Activated naive CD4-positive, alpha-beta T cell treated with anti-CD3 and anti-CD28 coated beads, Interleukin-2, amount 10 ng/mL, durations not matched to agents 7 days and 5 days (primary cell): ENCODE measurements around the gene PPP2R1A.
A peak's percentile ranks its signal among the peaks of the same experiment; 100 is the strongest.

Experiments
- CTCF ChIA-PET: fragments of 350-600 bp; sonication (Branson Sonifier 250); formaldehyde crosslinking; loops from one replicate; lab custom pipeline; 2021; ENCODE audit warnings: antibody characterized with exemption; lab: Charles Lee
- DNase-seq: peaks from one replicate; pipeline ENCODE4 v3.0.0-alpha.2; 2020
- H3K27ac Mint-ChIP-seq: one replicate; pipeline ENCODE4 v1.8.0; 2021; ENCODE audit warnings: mild to moderate bottlenecking, moderate library complexity, mixed read lengths
- H3K27me3 Mint-ChIP-seq: one replicate; pipeline ENCODE4 v1.8.0; 2021; ENCODE audit warnings: mild to moderate bottlenecking, mixed read lengths
- H3K36me3 Mint-ChIP-seq: one replicate; pipeline ENCODE4 v1.8.0; 2021; ENCODE audit warnings: mixed read lengths
- H3K4me1 Mint-ChIP-seq: one replicate; pipeline ENCODE4 v1.8.0; 2021; ENCODE audit warnings: mixed read lengths
- H3K4me3 Mint-ChIP-seq: one replicate; pipeline ENCODE4 v1.8.0; 2021; ENCODE audit warnings: mild to moderate bottlenecking, moderate library complexity, mixed read lengths
- H3K9me3 Mint-ChIP-seq: one replicate; pipeline ENCODE4 v1.8.0; 2021; ENCODE audit warnings: mixed read lengths

The PPP2R1A gene

GRCh38 chr19:52189735-52190486 lies at the start of gene PPP2R1A:
TSS of gene PPP2R1A (plus strand) at chr19:52190052. CDS start at chr19:52190097, 45 bp downstream.
- CTCF ChIA-PET: interaction anchor here (0.7 to 1.3 kb wide), 5 partner anchors 9 to 52 kb away, joined by 3 read pairs; partner anchors contain the start of genes ZNF616 and ZNF836
- Mint-ChIP-seq H3K27me3 (no peaks in the 10 kb centered on the region), H3K9me3 (peaks cover 4% of the 10 kb centered on the region), H3K4me1 (peaks cover 37% of the 10 kb centered on the region), H3K4me3 (peak within 1 kb of the TSS; percentile 92), H3K36me3 (peaks cover 29% of the 10 kb centered on the region), H3K27ac (peak within 1 kb of the TSS; percentile 98)
- peak; percentile 98 for DNase-seq

- CTCF ChIA-PET: no interaction called here
- Mint-ChIP-seq H3K9me3 (peaks cover 41% of the 10 kb centered on the region), H3K4me1 (peaks cover 29% of the 10 kb centered on the region), H3K4me3 (no peak overlapping the region), H3K27me3 (no peaks in the 10 kb centered on the region), H3K36me3 (peaks cover 41% of the 10 kb centered on the region), H3K27ac (no peak overlapping the region)
- DNase-seq: no peak
These were observed 48.6 kb upstream of the PPP2R1A start for GRCh38 chr19:52141203-52141602.

DNA sequence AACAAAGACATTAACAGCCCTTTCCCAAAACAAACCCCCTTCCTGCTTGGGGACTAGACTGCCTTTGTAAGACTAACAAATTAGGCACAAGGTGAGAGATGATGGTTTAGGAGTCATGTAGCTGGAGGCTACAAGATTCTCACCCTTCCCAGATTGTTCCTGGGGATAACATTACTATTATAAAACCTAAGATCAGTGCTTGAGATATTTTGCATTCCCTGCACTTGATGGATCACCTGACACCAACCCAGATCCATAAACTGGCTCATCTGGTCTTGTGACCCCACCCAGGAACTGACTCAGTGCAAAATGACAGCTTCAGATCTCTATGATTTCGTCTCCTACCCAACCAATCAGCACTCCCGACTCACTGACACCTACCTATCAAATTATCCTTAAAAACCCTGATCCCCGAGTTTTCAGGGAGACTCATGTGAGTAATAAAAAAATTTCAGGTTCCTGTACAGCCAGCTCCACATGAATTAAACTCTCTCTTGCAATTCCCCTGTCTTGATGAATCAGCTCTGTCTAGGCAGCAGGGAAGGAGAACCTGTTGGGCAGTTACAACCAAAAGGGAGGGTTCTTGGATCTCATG lies 47.8 kb upstream of the PPP2R1A start:
- Mint-ChIP-seq H3K4me3 (no peak overlapping the region), H3K27me3 (no peaks in the 10 kb centered on the region)
- CTCF ChIA-PET: no interaction called here

GRCh38 chr19:52148256-52148655 lies 41.6 kb upstream of the PPP2R1A start:
- no peaks in the 10 kb centered on the region for H3K4me1 Mint-ChIP-seq
- no peaks in the 10 kb centered on the region for H3K27me3 Mint-ChIP-seq
- CTCF ChIA-PET: interaction anchor here (0.7 kb wide), 1 partner anchor 10 kb away, joined by 3 read pairs; no protein-coding TSS in a partner anchor
- no peak for DNase-seq
- H3K36me3 Mint-ChIP-seq: peaks cover 11% of the 10 kb centered on the region
- H3K4me3 Mint-ChIP-seq: no peak overlapping the region
- peaks cover 54% of the 10 kb centered on the region for H3K9me3 Mint-ChIP-seq
- H3K27ac Mint-ChIP-seq: no peak overlapping the region

More for the DNA sequence above, 47.8 kb upstream of the PPP2R1A start:
- Mint-ChIP-seq H3K36me3 (peaks cover 35% of the 10 kb centered on the region), H3K9me3 (peaks cover 42% of the 10 kb centered on the region), H3K27ac (no peak overlapping the region), H3K4me1 (peaks cover 29% of the 10 kb centered on the region)
- no peak for DNase-seq

DNA sequence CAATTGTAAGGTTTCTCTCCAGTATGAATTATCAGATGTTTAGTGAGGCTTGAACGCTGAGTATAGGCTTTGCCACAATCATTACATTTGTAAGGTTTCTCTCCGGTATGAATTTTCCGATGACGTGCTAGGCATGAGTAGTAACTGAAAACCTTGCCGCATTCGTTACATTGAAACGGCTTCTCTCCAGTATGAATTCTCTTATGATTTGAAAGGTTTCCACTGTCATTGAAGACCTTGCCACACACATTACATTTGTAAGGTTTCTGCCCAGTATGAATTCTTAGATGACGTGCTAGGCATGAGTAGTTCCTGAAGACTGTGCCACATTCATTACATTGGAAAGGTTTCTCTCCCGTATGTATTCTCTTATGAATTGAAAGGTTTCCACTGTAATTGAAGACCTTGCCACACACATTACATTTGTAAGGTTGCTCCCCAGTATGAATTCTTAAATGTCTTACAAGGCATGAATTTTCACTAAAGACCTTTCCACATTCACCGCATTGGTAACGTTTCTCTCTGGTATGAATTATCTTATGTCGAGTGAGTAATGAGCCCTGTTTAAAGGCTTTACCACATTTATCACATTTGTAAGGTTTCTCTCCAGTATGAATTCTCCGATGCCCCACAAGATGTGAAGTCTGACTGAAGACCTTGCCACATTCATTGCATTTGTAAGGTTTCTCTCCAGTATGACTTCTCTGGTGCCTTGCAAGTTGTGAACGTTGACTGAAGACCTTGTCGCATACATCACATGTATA lies 34.1 kb upstream of the PPP2R1A start:
- no peak for DNase-seq
- H3K4me1 Mint-ChIP-seq: no peaks in the 10 kb centered on the region
- H3K9me3 Mint-ChIP-seq: peaks cover 71% of the 10 kb centered on the region
- peaks cover 66% of the 10 kb centered on the region for H3K36me3 Mint-ChIP-seq
- H3K4me3 Mint-ChIP-seq: no peak overlapping the region
- H3K27ac Mint-ChIP-seq: no peak overlapping the region
- H3K27me3 Mint-ChIP-seq: no peaks in the 10 kb centered on the region
- CTCF ChIA-PET: no interaction called here

DNA sequence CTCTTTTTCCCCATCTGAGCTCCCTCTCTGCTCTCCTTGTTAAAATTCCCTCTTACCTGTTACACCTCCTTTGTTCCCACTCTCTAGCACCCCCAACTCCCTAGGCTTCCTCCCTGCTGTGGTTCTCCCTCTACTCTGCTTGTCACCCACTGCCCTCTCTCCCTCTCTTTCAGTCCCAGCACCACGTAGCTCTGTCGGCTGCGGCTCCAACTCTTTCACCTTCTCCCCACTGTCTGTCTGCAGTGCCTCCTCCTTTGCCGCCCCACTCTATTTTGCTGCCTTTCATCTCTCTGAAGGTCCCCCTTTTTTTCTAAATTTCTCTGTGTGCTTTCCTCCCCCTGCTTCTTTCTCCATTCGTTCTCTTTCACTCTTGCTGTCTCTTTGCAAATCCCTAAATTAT lies 19.5 kb upstream of the PPP2R1A start:
- peak; percentile 40 for DNase-seq
- H3K27me3 Mint-ChIP-seq: no peaks in the 10 kb centered on the region
- peak overlapping the region; percentile 81 for H3K4me3 Mint-ChIP-seq
- CTCF ChIA-PET: no interaction called here
- H3K4me1 Mint-ChIP-seq: peaks cover 36% of the 10 kb centered on the region
- H3K9me3 Mint-ChIP-seq: peaks cover 32% of the 10 kb centered on the region
- H3K27ac Mint-ChIP-seq: peak overlapping the region; percentile 92
- H3K36me3 Mint-ChIP-seq: peaks cover 50% of the 10 kb centered on the region

DNA sequence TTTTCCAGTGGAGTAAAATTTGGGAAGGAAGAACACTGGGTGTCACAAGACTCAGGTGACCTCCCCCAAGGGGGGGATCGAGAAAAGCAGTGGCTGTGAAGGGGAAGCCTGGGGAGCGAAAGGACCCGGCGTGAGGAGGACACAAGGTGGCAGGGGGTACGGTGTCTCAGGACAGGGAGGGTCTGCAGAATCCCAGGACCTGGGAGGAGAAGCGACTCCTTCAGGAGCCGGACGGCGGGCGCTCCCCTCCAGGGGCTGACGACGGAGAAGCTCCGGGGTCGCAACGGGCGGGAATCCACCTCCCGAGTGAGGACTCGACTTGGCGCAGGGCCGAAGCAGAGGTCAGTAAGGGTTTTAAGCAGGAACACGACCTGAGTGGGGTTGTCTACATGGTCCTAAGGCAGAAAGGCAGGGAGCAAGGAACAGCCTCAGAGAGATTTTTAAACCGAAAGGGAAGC lies 19.0 kb upstream of the PPP2R1A start:
- CTCF ChIA-PET: no interaction called here
- peak; percentile 24 for DNase-seq
- Mint-ChIP-seq H3K4me1 (peaks cover 36% of the 10 kb centered on the region), H3K27ac (peak overlapping the region; percentile 92), H3K27me3 (no peaks in the 10 kb centered on the region), H3K4me3 (peak overlapping the region; percentile 81), H3K9me3 (peaks cover 28% of the 10 kb centered on the region), H3K36me3 (peaks cover 45% of the 10 kb centered on the region)

- peaks cover 32% of the 10 kb centered on the region for H3K9me3 Mint-ChIP-seq
- H3K27ac Mint-ChIP-seq: peak within 1 kb of the TSS; percentile 92
- peaks cover 43% of the 10 kb centered on the region for H3K36me3 Mint-ChIP-seq
- H3K4me3 Mint-ChIP-seq: peak within 1 kb of the TSS; percentile 81
- CTCF ChIA-PET: interaction anchor here (0.7 kb wide), 1 partner anchor 18 kb away, joined by 3 read pairs; the partner anchor contains the start of gene PPP2R1A
- peak; percentile 96 for DNase-seq
- H3K4me1 Mint-ChIP-seq: peaks cover 36% of the 10 kb centered on the region
- H3K27me3 Mint-ChIP-seq: no peaks in the 10 kb centered on the region
These were observed 18.3 kb upstream of the PPP2R1A start, which contains the start of gene ZNF836 for GRCh38 chr19:52171321-52172169. TSS of gene ZNF836 (minus strand) at chr19:52171621. CDS start at chr19:52168072, 3,549 bp downstream.

GRCh38 chr19:52172347-52172746 lies 17.5 kb upstream of the PPP2R1A start:
- Mint-ChIP-seq H3K27ac (peak overlapping the region; percentile 92), H3K9me3 (peaks cover 37% of the 10 kb centered on the region), H3K27me3 (no peaks in the 10 kb centered on the region), H3K36me3 (peaks cover 37% of the 10 kb centered on the region), H3K4me1 (peaks cover 36% of the 10 kb centered on the region), H3K4me3 (peak overlapping the region; percentile 81)
- CTCF ChIA-PET: interaction anchor here (0.8 kb wide), 1 partner anchor 17 kb away, joined by 3 read pairs; no protein-coding TSS in a partner anchor
- DNase-seq: no peak

DNA sequence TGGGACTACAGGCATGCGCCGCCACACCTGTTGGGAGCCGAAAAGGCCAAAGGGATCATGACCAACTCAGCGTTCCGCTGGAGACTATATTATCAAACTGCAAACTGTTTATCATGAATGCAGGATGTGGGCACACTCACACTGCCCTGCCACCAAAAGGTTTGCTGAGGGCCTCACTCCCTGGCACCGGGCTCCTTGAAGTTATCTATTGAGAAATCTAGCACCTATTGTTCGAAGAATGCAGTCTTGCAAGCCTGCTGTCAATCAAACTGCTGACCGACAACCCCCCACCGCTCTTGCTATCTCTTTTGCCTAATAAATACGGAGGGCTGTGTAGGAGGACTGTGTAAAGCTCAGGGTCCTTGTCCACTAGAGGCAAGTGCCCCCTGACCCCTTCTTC lies 13.3 kb upstream of the PPP2R1A start:
- Mint-ChIP-seq H3K36me3 (peaks cover 4% of the 10 kb centered on the region), H3K27ac (no peak overlapping the region), H3K4me3 (no peak overlapping the region), H3K4me1 (peaks cover 10% of the 10 kb centered on the region), H3K9me3 (peaks cover 26% of the 10 kb centered on the region), H3K27me3 (no peaks in the 10 kb centered on the region)
- DNase-seq: no peak
- CTCF ChIA-PET: no interaction called here

GRCh38 chr19:52187407-52187806 lies 2.4 kb upstream of the PPP2R1A start:
- no peaks in the 10 kb centered on the region for H3K9me3 Mint-ChIP-seq
- CTCF ChIA-PET: no interaction called here
- H3K4me1 Mint-ChIP-seq: peaks cover 21% of the 10 kb centered on the region
- no peak for DNase-seq
- H3K27me3 Mint-ChIP-seq: no peaks in the 10 kb centered on the region
- no peak overlapping the region for H3K4me3 Mint-ChIP-seq
- no peak overlapping the region for H3K27ac Mint-ChIP-seq
- H3K36me3 Mint-ChIP-seq: peaks cover 9% of the 10 kb centered on the region

- no peak for DNase-seq
- peak overlapping the region; percentile 92 for H3K4me3 Mint-ChIP-seq
- peak overlapping the region; percentile 98 for H3K27ac Mint-ChIP-seq
- peaks cover 1% of the 10 kb centered on the region for H3K9me3 Mint-ChIP-seq
- peaks cover 30% of the 10 kb centered on the region for H3K4me1 Mint-ChIP-seq
- CTCF ChIA-PET: interaction anchor here (1.1 to 1.3 kb wide), 4 partner anchors 10 to 49 kb away, joined by 3 read pairs; partner anchors contain the start of genes ZNF616 and ZNF836
- no peaks in the 10 kb centered on the region for H3K27me3 Mint-ChIP-seq
- H3K36me3 Mint-ChIP-seq: peaks cover 21% of the 10 kb centered on the region
These were observed 774 bp upstream of the PPP2R1A start for GRCh38 chr19:52188822-52189734.
